Nephron (organoid): ENCODE measurements around the gene FRY.

Experiments
- H3K27ac Mint-ChIP-seq, 3 experiments: 2 replicates each; pipeline ENCODE4 v1.8.0; 2020; ENCODE audit warnings: mixed read lengths in 3 of 3, mild to moderate bottlenecking in 2 of 3, moderate library complexity in 1 of 3
- H3K27me3 Mint-ChIP-seq: 2 replicates; pipeline ENCODE4 v1.8.0; 2021; ENCODE audit warnings: low read depth, mild to moderate bottlenecking, moderate library complexity, mixed read lengths
- H3K36me3 Mint-ChIP-seq: 2 replicates; pipeline ENCODE4 v1.8.0; 2020; ENCODE audit warnings: low read depth, mixed read lengths
- H3K4me1 Mint-ChIP-seq: 2 replicates; pipeline ENCODE4 v1.8.0; 2020; ENCODE audit warnings: mixed read lengths
- H3K4me3 Mint-ChIP-seq, 3 experiments: 2 replicates each; pipeline ENCODE4 v1.8.0; 2020; ENCODE audit warnings: mild to moderate bottlenecking in 3 of 3, mixed read lengths in 3 of 3, moderate library complexity in 2 of 3
- H3K9me3 Mint-ChIP-seq: 2 replicates; pipeline ENCODE4 v1.8.0; 2020; ENCODE audit warnings: mixed read lengths
- TF ChIP-seq, protein P1 (sequence below), 3 experiments: fragments of 200-600 bp; sonication (generic); IDR thresholded peaks; one replicate each; pipeline ENCODE4 v1.5.0; 2021; ENCODE audit warnings: antibody characterized with exemption in 3 of 3; ENCODE audit not compliant: unreplicated experiment in 3 of 3

Gene FRY

DNA sequence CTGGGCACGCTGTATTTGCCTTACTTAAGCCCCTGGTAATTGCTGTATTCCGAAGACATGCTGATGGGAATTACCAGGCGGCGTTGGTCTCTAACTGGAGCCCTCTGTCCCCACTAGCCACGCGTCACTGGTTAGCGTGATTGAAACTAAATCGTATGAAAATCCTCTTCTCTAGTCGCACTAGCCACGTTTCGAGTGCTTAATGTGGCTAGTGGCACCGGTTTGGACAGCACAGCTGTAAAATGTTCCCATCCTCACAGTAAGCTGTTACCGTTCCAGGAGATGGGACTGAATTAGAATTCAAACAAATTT lies 284.4 kb downstream of the FRY start:
- H3K4me1 Mint-ChIP-seq: no peaks in the 10 kb centered on the region
- no peaks in the 10 kb centered on the region for H3K9me3 Mint-ChIP-seq
- peak overlapping the region; percentile 97 to 98 (median 97) for H3K4me3 Mint-ChIP-seq
- peaks cover 3% of the 10 kb centered on the region for H3K36me3 Mint-ChIP-seq
- no peaks in the 10 kb centered on the region for H3K27me3 Mint-ChIP-seq
- peak overlapping the region; percentile 98 to 99 (median 99) for H3K27ac Mint-ChIP-seq
- TF ChIP-seq, protein P1, sequence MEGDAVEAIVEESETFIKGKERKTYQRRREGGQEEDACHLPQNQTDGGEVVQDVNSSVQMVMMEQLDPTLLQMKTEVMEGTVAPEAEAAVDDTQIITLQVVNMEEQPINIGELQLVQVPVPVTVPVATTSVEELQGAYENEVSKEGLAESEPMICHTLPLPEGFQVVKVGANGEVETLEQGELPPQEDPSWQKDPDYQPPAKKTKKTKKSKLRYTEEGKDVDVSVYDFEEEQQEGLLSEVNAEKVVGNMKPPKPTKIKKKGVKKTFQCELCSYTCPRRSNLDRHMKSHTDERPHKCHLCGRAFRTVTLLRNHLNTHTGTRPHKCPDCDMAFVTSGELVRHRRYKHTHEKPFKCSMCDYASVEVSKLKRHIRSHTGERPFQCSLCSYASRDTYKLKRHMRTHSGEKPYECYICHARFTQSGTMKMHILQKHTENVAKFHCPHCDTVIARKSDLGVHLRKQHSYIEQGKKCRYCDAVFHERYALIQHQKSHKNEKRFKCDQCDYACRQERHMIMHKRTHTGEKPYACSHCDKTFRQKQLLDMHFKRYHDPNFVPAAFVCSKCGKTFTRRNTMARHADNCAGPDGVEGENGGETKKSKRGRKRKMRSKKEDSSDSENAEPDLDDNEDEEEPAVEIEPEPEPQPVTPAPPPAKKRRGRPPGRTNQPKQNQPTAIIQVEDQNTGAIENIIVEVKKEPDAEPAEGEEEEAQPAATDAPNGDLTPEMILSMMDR (IDR thresholded peaks at IDR 0.05; ENCODE audit: unreplicated experiment in 3 of 3): no peak

GRCh38 chr13:32316501-32316900 lies 284.9 kb downstream of the FRY start:
- Mint-ChIP-seq H3K4me3 (peak overlapping the region; percentile 97 to 98 (median 97)), H3K4me1 (no peaks in the 10 kb centered on the region), H3K36me3 (peaks cover 3% of the 10 kb centered on the region), H3K27me3 (no peaks in the 10 kb centered on the region), H3K9me3 (no peaks in the 10 kb centered on the region), H3K27ac (peak overlapping the region in 1 of 3 experiments; percentile 99)
- TF ChIP-seq, protein P1 (IDR thresholded peaks at IDR 0.05; ENCODE audit: unreplicated experiment in 3 of 3): no peak

DNA sequence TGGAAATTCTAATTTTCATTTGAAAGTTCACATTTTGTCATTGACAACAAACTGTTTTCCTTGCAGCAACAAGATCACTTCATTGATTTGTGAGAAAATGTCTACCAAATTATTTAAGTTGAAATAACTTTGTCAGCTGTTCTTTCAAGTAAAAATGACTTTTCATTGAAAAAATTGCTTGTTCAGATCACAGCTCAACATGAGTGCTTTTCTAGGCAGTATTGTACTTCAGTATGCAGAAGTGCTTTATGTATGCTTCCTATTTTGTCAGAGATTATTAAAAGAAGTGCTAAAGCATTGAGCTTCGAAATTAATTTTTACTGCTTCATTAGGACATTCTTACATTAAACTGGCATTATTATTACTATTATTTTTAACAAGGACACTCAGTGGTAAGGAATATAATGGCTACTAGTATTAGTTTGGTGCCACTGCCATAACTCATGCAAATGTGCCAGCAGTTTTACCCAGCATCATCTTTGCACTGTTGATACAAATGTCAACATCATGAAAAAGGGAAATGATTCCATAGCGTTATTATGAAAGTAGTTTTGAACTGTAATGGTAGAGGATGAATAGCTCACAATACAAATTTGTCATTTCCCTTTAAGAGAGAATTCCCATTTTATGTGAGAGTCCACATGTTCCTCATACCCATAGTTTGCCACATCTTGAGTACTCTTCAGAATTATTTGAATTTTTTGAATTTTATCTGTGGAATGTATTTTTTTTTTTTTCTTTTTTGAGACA lies 286.3 kb downstream of the FRY start:
- no peak overlapping the region for H3K4me3 Mint-ChIP-seq
- H3K27me3 Mint-ChIP-seq: no peaks in the 10 kb centered on the region
- H3K27ac Mint-ChIP-seq: no peak overlapping the region
- H3K9me3 Mint-ChIP-seq: no peaks in the 10 kb centered on the region
- peaks cover 13% of the 10 kb centered on the region for H3K36me3 Mint-ChIP-seq
- TF ChIP-seq, protein P1 (IDR thresholded peaks at IDR 0.05; ENCODE audit: unreplicated experiment in 3 of 3): no peak
- no peaks in the 10 kb centered on the region for H3K4me1 Mint-ChIP-seq

GRCh38 chr13:32320528-32320927 lies 289.0 kb downstream of the FRY start:
- Mint-ChIP-seq H3K27me3 (no peaks in the 10 kb centered on the region), H3K36me3 (peaks cover 17% of the 10 kb centered on the region), H3K9me3 (no peaks in the 10 kb centered on the region), H3K4me1 (no peaks in the 10 kb centered on the region), H3K4me3 (peak overlapping the region in 1 of 3 experiments; percentile 6), H3K27ac (no peak overlapping the region)
- TF ChIP-seq, protein P1 (IDR thresholded peaks at IDR 0.05; ENCODE audit: unreplicated experiment in 3 of 3): no peak

DNA sequence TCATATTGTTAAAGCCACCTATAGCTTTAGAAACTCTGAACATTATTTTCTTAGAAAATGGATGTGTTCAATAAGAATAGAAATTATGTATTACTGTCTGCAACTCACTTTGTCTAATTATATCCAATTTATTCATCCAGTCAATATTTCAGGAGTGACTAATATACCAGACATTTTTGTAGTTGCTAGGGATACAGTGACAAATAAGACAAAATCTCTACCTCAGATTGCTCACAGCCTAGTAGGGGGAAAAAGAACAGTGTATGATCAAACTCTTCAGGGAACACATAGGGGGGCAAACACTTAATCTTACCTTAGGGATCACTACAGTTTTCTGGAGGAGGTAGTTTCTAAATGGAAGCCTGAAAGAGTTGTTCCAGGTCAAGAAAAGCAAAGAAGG lies 292.3 kb downstream of the FRY start:
- H3K27ac Mint-ChIP-seq: no peak overlapping the region
- TF ChIP-seq, protein P1 (IDR thresholded peaks at IDR 0.05; ENCODE audit: unreplicated experiment in 3 of 3): no peak
- H3K4me1 Mint-ChIP-seq: no peaks in the 10 kb centered on the region
- no peaks in the 10 kb centered on the region for H3K9me3 Mint-ChIP-seq
- no peaks in the 10 kb centered on the region for H3K27me3 Mint-ChIP-seq
- peaks cover 20% of the 10 kb centered on the region for H3K36me3 Mint-ChIP-seq
- H3K4me3 Mint-ChIP-seq: no peak overlapping the region

- H3K4me1 Mint-ChIP-seq: no peaks in the 10 kb centered on the region
- no peaks in the 10 kb centered on the region for H3K9me3 Mint-ChIP-seq
- H3K27ac Mint-ChIP-seq: no peak overlapping the region
- TF ChIP-seq, protein P1 (IDR thresholded peaks at IDR 0.05; ENCODE audit: unreplicated experiment in 3 of 3): no peak
- H3K4me3 Mint-ChIP-seq: no peak overlapping the region
- peaks cover 29% of the 10 kb centered on the region for H3K36me3 Mint-ChIP-seq
- H3K27me3 Mint-ChIP-seq: no peaks in the 10 kb centered on the region
Measured at GRCh38 chr13:32330441-32330840, 298.9 kb downstream of the FRY start.
